Erythroblast (primary cell): ENCODE results near the gene FERMT2.
A peak's percentile ranks its signal among the peaks of the same experiment; 100 is the strongest.

Source experiments
- DNase-seq, 2 experiments: peaks; one replicate each; lab custom pipeline; 2025; lab: John Stamatoyannopoulos, UW
- GATA1 ChIP-seq: IDR thresholded peaks from 2 replicates; pipeline ENCODE4 v1.6.1; 2011; ENCODE audit warnings: low read depth, mild to moderate bottlenecking, control low read depth, low read length, moderate library complexity
- POLR2A ChIP-seq: IDR thresholded peaks from 2 replicates; pipeline ENCODE4 v1.6.1; 2011; ENCODE audit warnings: mild to moderate bottlenecking, low read length

The FERMT2 gene

DNA sequence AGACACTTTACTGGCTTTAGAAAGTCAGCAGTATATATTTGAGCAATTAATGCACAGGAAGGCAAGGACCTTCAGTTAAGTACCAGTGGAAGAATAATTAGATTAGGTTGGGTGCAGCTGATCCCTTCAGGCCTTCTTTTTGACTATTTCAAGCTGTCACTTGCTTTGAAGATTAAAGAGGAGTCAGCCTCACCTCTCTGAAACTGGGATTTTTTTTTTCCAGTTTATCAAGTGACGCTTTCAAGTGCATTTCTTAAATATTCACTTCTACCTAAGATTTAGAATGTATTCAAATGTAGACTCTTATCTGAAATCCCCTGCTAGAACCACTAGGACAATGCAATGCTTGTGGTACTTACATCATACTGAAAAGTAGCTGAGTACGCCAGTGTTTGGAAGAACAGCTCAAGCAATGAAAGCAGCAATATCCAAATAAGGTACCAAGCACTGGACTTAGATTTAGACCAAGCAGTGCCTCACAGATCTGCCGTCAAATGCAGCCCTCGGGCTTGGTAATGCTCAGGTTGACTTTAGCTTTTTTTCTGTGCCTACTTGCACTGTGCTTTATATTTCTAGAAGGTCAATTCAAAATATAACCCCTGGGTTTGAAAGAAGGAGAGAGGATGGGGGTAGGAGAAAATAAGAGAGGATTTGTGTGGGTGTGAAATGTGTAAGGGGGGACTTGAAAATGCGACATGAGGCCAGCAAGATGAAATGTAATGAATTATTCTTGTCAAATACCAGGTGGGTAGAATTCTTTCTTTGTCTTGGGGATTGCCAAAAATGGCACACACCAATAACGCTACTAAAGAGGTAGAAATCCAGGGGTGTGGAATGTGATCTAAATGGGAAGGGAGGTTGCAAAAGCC, 3.7 kb upstream of the FERMT2 start:
- TF ChIP-seq POLR2A (no peak), GATA1 (no peak)
- no peak for DNase-seq

DNA sequence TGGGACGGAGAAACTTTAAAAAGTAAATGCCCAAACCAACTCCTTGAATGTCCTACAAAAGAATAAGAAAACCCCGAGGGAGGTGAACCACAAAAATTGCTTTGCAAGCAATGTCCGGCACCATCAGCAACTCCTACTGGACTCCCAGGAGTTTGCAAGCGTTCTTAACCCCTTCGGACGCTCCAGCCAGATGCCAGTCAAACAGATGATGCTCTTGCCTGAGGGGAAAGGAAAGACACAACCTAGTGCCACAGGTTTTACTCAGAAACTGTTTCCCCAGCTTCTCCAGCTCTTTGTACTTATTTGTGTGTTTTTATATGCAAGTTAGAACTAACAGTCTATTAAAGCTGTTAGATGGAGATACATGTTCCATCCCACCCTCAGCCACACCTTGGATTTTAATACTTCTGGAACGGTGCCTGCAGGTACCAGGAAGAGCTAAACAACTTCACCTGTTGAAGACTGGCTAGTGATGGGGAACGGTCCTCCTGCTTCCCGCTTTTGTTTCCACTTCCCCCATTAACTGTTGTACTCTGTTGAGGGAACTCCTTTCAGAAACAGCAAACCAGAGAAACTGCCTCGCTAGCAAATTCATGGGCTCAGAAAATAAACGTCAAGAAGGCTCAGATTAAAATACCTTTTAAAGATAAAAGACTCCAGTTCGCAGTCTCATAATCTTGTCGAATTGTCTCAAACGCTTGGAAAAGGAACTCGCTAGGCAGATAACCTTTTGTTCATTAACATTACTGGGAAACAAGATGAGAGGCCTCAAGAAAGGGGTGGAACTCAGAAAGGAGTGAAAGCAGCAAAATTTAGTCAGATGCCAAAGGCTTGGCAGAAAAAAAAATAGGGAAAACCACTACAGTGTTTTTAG, 1.1 kb upstream of the FERMT2 start:
- peak; percentile 6 to 13 for DNase-seq

DNA sequence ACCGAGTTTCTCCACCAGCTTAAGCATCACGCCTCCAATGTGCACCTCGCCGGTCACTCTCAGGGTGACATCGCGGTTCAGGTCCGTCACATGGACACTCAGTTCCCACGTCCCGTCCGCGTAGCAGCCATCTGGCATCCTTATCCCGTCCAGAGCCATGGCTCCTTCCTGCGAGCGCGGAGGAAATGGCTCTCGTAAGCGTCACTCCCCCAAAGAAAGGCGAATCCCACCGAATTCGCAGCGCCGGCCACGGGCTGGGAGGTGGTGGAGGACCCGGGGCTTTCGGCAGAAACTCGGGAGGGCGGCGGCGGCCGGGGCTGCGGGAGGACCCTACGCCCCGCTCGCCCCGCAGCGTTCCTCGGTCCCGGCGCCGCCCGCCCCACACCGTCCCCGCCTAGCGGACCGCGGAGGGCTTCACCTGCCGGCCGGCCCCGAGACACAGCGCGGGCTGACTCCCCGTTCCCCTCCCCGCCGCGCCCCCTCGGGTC, 396 bp downstream of the FERMT2 start:
- DNase-seq = peak in 1 of 2 experiments; percentile 4

More for the DNA sequence above, 1.1 kb upstream of the FERMT2 start:
- TF ChIP-seq POLR2A = no peak
- no peak for TF ChIP-seq GATA1

GRCh38 chr14:52949711-52950409, 990 bp downstream of the FERMT2 start:
- TF ChIP-seq POLR2A (no peak), GATA1 (no peak)

More for the DNA sequence above, 396 bp downstream of the FERMT2 start:
- TF ChIP-seq GATA1 (no peak), POLR2A (no peak)

DNA sequence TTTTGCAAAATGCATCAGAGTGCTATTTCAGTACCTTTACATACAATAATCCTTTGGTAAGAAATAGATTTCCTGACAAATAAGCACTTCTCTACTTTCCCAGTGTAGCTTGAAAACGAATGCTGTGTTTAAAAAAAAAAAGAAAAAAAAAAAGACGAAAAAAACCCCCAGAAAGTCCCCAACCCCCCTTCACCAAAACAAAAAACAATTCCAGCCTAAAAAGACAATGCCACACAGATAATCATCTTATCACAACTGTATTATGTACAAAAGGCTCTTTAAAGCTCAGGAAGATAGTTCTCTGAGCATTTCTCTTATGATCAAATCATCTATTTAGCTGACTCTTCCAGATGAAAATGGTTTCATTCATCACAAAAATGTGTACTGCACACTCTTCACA, 1.6 kb downstream of the FERMT2 start:
- DNase-seq = no peak

More at GRCh38 chr14:52949711-52950409, 990 bp downstream of the FERMT2 start:
- no peak for DNase-seq

DNA sequence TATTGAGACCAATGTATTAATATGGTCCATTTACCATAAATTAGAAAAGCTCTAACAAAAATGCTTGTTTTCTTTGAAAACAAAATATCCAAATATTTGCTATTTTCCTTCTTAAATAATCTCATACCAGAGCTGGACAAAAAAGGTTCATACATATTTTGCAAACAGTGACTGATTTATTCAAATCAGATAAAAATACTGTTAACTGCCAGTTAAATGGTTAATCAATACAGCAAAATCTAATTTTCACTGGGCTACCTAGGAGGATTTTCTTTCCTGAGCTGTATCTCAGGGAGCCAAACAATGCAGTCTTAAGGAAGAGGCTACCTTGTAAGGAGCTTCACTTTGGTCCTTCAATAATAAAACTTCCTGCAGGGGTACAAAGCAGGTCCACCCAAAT, 2.0 kb downstream of the FERMT2 start:
- no peak for TF ChIP-seq POLR2A
- TF ChIP-seq GATA1 = no peak
- DNase-seq = no peak

More for the DNA sequence above, 1.6 kb downstream of the FERMT2 start:
- TF ChIP-seq POLR2A (no peak), GATA1 (no peak)

DNA sequence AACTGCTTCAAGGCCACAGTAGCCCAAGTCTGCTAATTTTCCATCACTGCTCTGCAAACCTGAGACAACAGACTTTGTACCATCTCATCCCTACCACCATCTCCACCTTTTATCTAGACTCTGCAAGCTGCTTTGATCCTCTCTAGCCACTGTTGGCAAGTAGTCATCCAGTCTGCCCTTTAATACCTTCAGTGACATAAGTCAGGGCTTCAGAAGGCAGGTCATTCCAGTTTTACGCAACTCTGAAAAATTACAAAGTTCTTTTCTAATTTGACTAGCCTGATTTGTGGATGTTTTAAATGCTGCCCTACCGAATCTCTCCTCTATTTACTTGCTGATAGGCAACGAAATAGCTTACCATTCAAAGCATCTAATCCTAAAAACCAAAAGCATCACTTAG, 2.8 kb downstream of the FERMT2 start:
- TF ChIP-seq GATA1 = no peak
- no peak for TF ChIP-seq POLR2A
- DNase-seq = no peak

GRCh38 chr14:52944254-52944653, 6.6 kb downstream of the FERMT2 start:
- TF ChIP-seq POLR2A (no peak), GATA1 (no peak)
- DNase-seq = no peak

GRCh38 chr14:52939427-52939826, 11.4 kb downstream of the FERMT2 start:
- TF ChIP-seq GATA1 = no peak
- TF ChIP-seq POLR2A = no peak
- no peak for DNase-seq

- DNase-seq = no peak
- TF ChIP-seq GATA1 (no peak), POLR2A (no peak)
These were observed 13.0 kb downstream of the FERMT2 start for GRCh38 chr14:52937869-52938268.

- TF ChIP-seq POLR2A = no peak
- no peak for TF ChIP-seq GATA1
These were observed 13.5 kb downstream of the FERMT2 start for GRCh38 chr14:52937306-52937705.

GRCh38 chr14:52936437-52936836, 14.4 kb downstream of the FERMT2 start:
- TF ChIP-seq GATA1 (no peak), POLR2A (no peak)
- no peak for DNase-seq

More at GRCh38 chr14:52937306-52937705, 13.5 kb downstream of the FERMT2 start:
- no peak for DNase-seq

DNA sequence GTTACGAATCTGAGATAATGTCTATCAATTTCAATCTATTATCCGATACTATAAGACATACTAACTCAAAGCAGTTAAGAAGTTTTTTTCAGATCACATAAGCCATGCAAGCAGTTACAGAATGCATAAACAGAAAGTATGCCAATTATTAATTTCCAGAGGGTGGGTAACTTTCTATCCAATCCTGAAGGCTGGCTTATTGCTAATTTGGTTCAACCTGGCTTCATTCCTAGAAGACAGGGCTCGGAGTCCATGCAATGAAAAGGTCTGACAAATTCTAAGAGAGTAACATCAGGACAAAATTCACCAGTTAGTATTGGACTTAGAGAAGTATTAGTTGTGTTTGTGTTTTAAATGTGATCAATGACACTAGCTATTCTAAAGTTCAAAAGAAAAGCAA, 15.0 kb downstream of the FERMT2 start:
- no peak for DNase-seq
- TF ChIP-seq GATA1 (no peak), POLR2A (no peak)

- no peak for TF ChIP-seq GATA1
- TF ChIP-seq POLR2A = no peak
- no peak for DNase-seq
These were observed 16.1 kb downstream of the FERMT2 start for GRCh38 chr14:52934762-52935161.
